HL-60/S4 (cell line): ENCODE data around the gene KCTD16.

Experiments
- in situ Hi-C: fragments of 300-500 bp; cut with MboI; formaldehyde crosslinking; loops from 2 replicates; pipeline ENCODE4 v1.14.3; 2022; ENCODE audit warnings: low sequenced_read_pairs

Gene KCTD16

DNA sequence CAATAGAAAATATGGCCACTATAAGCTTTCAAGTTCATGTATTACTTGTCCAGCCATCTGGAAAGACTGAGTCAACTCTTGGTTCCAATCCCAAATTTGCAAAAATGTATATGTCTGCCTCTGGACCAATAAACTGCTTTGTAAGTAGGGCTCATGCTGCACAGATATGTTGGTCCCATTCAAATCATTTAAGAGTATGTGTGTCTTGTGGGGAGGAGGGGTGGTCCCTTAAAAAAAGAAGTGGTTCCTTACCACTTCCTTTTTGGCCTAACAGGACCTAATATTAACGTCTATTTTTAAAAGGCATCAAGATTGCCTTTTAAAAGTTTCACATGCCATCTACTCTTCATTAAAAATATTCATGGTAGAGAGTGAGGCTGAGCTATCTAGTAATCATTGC lies 214.9 kb downstream of the KCTD16 start:
- in situ Hi-C loops: no loop called here

GRCh38 chr5:144386315-144386714 lies 215.6 kb downstream of the KCTD16 start:
- in situ Hi-C loops: no loop called here

DNA sequence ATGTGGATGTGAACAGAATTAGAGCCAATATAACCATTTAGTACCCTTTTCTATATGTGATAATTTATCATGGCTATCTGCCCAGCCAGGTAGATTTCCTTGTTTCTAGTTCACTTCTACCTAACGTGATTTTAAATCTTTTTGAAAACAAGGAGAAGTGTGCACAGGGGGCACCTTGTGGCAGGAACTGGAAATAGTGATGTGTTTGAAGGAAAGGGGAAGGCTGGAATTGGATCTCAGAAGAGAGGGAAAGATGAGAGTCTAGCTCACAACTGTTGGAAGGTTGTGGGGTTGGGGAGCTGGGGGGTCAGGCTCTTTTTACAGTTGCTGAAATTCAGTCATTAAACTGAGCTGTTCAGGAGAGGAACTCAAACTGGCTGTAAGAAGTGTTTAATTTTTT lies 219.5 kb downstream of the KCTD16 start:
- in situ Hi-C loops: no loop called here

DNA sequence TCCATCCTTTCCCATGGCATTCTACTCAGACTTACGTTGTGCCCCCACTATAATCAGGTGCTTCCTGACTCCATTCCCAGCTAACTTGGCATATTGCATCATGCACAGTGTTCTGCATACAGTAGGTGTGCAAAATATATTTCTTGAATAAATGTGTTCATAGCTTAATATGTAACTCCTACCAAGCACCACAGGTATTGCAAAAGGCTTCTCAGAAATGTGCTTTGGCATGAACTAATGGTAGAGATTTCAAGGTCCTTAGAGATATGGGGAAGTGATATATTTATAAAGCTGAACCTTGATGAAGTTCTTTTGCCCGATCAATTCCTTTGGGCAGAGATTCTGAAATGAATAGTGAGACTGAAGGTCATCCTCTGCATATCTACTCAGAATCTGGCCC lies 220.4 kb downstream of the KCTD16 start:
- in situ Hi-C loops: no loop called here

DNA sequence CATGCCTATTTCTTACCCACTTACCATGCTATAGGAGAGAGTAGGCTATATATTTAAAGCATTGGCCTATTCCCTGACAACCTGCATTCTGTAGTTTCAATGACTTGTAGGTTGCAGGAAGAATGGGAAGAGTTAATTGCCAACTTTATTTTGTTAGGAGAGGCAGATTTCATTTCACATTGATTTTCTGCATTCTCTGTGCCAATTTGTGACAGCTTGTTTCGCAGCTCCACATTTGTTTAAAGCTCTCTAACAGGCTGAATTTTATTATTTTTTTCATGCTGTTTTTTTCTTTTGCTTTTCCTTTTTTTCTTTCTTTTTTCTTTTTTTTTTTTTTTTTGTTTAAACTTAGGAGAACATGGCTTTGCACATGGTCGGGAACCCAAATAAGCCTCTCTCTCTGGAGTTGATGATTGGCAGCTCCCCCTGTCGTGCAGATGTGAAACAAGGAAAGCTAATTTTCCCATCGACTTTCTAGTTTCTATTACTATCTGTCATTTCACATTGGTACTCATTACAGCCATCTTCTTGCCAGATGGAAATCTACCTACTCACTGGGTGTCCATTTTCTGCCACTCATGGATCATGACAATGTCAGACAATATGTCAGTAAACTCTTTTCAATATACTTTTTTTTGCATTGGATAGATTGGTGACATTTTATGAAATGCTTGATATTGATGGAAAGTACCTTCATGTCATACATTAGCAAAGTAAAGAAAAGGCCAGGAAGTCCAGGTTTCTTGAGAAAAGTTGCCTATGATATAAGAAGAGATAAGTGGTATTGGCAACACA lies 223.2 kb downstream of the KCTD16 start:
- in situ Hi-C loops: no loop called here

DNA sequence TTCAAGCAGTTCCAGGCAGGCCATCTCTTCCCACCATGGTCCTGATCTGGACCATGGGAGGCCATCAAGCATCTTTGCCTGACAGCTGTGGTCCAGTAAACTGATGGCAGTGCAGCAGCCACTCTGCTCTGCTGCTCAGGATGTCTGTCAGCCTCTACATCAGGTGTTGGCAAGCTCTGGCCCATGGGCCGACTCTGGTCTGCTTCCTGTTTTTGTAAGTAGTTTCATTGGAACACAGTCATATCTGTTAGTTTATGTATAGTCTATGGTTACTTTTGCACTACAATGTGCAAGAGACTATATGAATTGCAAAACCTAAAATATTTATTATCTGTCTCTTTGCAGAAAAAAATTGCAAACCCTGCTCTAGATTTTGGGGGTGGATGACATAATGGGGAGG lies 225.0 kb downstream of the KCTD16 start:
- in situ Hi-C loops: no loop called here

GRCh38 chr5:144403058-144403457 lies 232.4 kb downstream of the KCTD16 start:
- in situ Hi-C loops: no loop called here

DNA sequence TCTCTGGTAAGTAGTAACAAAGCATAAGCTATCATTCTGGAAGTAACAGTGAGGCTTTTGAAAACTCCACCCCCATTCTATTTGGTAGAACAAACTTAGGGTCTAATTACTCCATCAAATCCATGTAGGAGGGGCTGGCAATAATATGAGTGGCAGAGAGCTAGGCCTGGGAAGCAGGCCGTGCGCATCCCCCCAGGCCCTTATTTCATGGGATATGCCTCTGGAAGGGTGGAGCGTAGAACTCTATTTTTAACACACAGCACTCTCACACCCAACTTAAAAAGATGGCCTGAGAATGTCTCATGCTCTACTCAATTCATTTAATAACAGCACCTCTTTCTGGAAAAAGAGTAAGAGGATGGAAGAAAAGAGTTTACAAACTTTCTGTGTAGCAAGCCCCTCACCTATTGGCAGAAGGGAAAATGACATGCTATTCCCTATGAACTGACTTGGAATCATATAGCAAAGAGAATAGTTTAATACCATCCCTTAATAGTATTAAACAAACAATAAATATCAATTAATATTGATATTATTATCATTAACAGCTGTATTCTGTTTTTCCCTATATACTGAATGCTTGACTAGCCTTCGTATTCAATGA lies 233.2 kb downstream of the KCTD16 start:
- in situ Hi-C loops: no loop called here

GRCh38 chr5:144404672-144405071 lies 234.0 kb downstream of the KCTD16 start:
- in situ Hi-C loops: no loop called here

DNA sequence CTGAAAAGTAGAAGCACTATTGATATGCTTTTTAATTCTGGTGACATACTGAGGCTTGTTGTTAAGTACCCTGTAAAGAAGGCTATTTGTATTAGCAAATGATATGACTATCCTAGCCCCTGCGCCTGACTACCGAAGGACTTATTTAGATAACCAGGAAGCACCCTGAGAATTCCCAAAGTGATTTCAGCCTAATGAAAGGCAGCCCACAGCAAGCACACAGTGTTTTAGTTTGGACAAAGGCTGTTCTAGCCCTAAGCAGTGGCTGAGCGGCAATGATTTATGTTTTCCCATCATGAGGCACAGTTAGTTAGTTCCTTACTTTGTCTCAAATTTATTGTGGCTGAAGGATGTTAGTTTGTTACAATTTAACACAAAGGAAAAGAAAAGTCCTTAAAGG lies 235.3 kb downstream of the KCTD16 start:
- in situ Hi-C loops: no loop called here

DNA sequence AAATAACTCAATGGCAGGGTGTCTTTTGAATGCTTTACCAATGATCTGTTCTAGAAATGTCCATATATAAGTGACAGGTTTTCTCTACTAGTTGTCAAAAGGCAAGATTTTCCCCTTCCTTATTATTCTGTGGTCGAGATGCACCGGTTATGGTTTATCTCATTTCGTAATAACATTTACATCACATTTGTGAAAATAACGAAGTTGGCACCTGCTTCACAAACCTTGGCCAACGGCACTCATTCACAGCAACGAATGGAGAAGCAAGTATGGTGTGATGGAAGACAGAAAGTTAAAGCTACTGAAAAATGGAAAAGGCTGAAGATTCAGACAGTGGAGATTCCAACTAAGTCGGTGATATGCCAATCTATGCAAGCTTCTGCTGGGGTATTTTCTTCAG lies 235.8 kb downstream of the KCTD16 start:
- in situ Hi-C loops: no loop called here

DNA sequence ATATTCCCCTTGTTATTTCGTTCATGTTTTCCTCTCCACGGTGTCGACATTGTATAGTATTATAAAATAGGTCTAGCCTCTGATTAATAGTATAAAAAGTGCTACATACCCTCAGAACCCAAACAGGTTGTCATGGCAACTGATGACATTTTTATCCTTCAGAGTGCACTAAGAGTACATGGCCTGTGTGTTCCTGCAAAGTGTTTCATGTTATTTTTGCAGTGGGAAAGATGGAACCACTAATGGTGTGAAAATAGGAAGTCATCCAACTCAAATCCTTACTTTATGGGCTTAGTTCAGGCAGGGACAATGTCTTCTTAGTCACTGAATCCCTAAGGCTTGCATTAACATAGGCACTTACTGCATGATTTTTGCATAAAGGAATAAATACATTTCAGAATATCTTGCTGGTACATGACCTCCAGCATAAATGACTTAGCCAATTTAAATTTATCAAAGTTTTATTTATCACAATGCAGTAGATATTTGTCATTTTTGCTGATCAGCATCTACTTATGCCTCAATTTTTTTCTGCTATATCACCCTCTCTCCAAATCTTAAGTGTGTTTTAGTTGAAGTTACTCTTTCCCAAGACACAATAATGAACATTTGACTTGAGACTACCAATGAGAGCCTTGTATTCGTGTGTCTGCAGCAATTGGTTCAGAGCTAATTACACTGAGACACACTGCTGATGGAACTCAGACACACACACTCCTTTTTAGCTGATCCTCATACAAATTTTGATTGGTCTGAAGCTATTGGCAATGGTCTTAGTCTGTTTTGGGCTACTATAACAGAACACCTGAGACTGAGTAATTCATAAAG lies 243.7 kb downstream of the KCTD16 start:
- in situ Hi-C loops: no loop called here

- in situ Hi-C loops: no loop called here
These were observed 245.5 kb downstream of the KCTD16 start for GRCh38 chr5:144416196-144416595.

GRCh38 chr5:144418719-144419118 lies 248.0 kb downstream of the KCTD16 start:
- in situ Hi-C loops: no loop called here

GRCh38 chr5:144421411-144421810 lies 250.7 kb downstream of the KCTD16 start:
- in situ Hi-C loops: no loop called here

- in situ Hi-C loops: no loop called here
These were observed 251.5 kb downstream of the KCTD16 start for GRCh38 chr5:144422018-144422727.

DNA sequence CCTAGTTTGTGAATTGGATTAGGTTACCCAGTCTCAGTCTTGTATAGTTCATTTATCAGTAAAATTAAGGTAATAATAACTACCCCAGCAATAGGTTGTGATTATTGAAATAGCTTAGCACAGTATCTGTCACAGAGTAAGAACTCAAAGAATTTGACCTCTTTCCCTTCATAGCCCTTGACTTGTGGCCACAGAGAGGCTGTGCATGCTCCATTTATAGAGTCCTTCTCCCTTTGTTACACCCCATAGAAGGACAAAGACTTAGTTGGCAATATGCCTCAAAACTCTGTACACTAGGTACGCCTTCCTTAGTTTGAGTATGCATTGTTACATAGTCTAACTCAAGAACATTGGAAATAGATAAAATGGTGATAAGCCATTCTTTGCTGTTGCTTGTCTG lies 257.2 kb downstream of the KCTD16 start:
- in situ Hi-C loops: no loop called here

GRCh38 chr5:144428326-144428725 lies 257.7 kb downstream of the KCTD16 start:
- in situ Hi-C loops: no loop called here

- in situ Hi-C loops: no loop called here
These were observed 258.7 kb downstream of the KCTD16 start for GRCh38 chr5:144429405-144429804.

- in situ Hi-C loops: no loop called here
These were observed 259.2 kb downstream of the KCTD16 start for GRCh38 chr5:144429905-144430304.

- in situ Hi-C loops: no loop called here
These were observed 262.6 kb downstream of the KCTD16 start for GRCh38 chr5:144433140-144433822.
